CD8-positive, alpha-beta memory T cell (primary cell): ENCODE measurements around the gene ANKS4B. TPM values are rescaled to one million over a fixed set of nuclear protein-coding genes. Genes with fewer than 3 reads are reported as not detected.
"Not testable (repeated sequence)": the region's sequence is repeated elsewhere in the genome, so short reads cannot be mapped to it uniquely, and the experiment has no call there.

Experiments used
- CTCF ChIA-PET: fragments of 350-600 bp; sonication (Branson Sonifier 250); formaldehyde crosslinking; loops from one replicate; lab custom pipeline; 2021; ENCODE audit warnings: antibody characterized with exemption; lab: Charles Lee
- POLR2A ChIA-PET: fragments of 350-600 bp; sonication (Branson Sonifier 250); formaldehyde crosslinking; loops from one replicate; lab custom pipeline; 2021; ENCODE audit warnings: antibody characterized with exemption; lab: Charles Lee
- DNase-seq, 5 donors: peaks; one replicate each; pipeline versions ENCODE4 v3.0.0 to v3.0.0-alpha.2; 2020 to 2022; ENCODE audit warnings: mixed read lengths in 1 of 5
- H3K27ac ChIP-seq: one replicate; pipeline ENCODE4 v1.7.0; 2013; ENCODE audit warnings: low read depth, mild to moderate bottlenecking, low read length, moderate library complexity
- H3K27me3 ChIP-seq: 2 replicates; pipeline ENCODE4 v1.7.0; 2013; ENCODE audit warnings: low read length, mild to moderate bottlenecking; ENCODE audit not compliant: insufficient read depth, poor library complexity, severe bottlenecking
- H3K36me3 ChIP-seq: 2 replicates; pipeline ENCODE4 v1.7.0; 2013; ENCODE audit warnings: mild to moderate bottlenecking, low read length, moderate library complexity; ENCODE audit not compliant: insufficient read depth
- H3K4me1 ChIP-seq: 2 replicates; pipeline ENCODE4 v1.7.0; 2013; ENCODE audit warnings: mild to moderate bottlenecking, low read length, moderate library complexity; ENCODE audit not compliant: insufficient read depth
- H3K4me3 ChIP-seq: 2 replicates; pipeline ENCODE4 v1.7.0; 2013; ENCODE audit warnings: mild to moderate bottlenecking, low read length
- H3K9me3 ChIP-seq: 2 replicates; pipeline ENCODE4 v1.7.0; 2013; ENCODE audit warnings: mild to moderate bottlenecking, low read length
- H3K27ac Mint-ChIP-seq, 8 donors: one replicate each; pipeline ENCODE4 v1.8.0; 2020 to 2021; ENCODE audit warnings: mixed read lengths in 8 of 8, mild to moderate bottlenecking in 6 of 8, inconsistent platforms in 3 of 8, moderate library complexity in 3 of 8
- H3K27me3 Mint-ChIP-seq, 2 donors: one replicate each; pipeline ENCODE4 v1.8.0; 2020 to 2021; ENCODE audit warnings: mixed read lengths in 2 of 2, mild to moderate bottlenecking in 1 of 2, moderate library complexity in 1 of 2
- H3K36me3 Mint-ChIP-seq, 3 donors: one replicate each; pipeline ENCODE4 v1.8.0; 2020 to 2021; ENCODE audit warnings: mixed read lengths in 3 of 3, inconsistent platforms in 1 of 3, mild to moderate bottlenecking in 1 of 3
- H3K4me1 Mint-ChIP-seq, 3 donors: one replicate each; pipeline ENCODE4 v1.8.0; 2020 to 2021; ENCODE audit warnings: mixed read lengths in 3 of 3, inconsistent platforms in 1 of 3, mild to moderate bottlenecking in 1 of 3
- H3K4me3 Mint-ChIP-seq, 7 donors: one replicate each; pipeline ENCODE4 v1.8.0; 2020 to 2021; ENCODE audit warnings: mixed read lengths in 7 of 7, mild to moderate bottlenecking in 6 of 7, moderate library complexity in 4 of 7, inconsistent platforms in 2 of 7
- H3K9me3 Mint-ChIP-seq, 5 donors: one replicate each; pipeline ENCODE4 v1.8.0; 2020 to 2022; ENCODE audit warnings: mixed read lengths in 5 of 5, mild to moderate bottlenecking in 3 of 5, moderate library complexity in 2 of 5, inconsistent platforms in 1 of 5
- polyA plus RNA-seq: library from polyadenylated mRNA; unstranded; fragments of 300-500 nt; fragmentation: Illumina TruSeq; gene quantifications from one replicate; pipeline ENCODE4 v1.2.3, GENCODE V29; 2021
- total RNA-seq, 2 experiments: library from RNA; stranded (reverse); gene quantifications; one replicate each; pipeline ENCODE4 v1.2.3, GENCODE V29; 2021

ANKS4B gene
- total and polyA plus RNA-seq, 3 experiments from 2014 or later: not detected

- H3K9me3 Mint-ChIP-seq: peaks cover 0 to 4% (median 3%) of the 10 kb centered on the region in 5 donors
- ChIA-PET POLR2A (no interaction called here), CTCF (interaction anchor here (1.0 kb wide), 1 partner anchor 374 kb away, joined by 3 read pairs; no protein-coding TSS in a partner anchor)
- H3K27ac Mint-ChIP-seq: no peak overlapping the region
- no peaks in the 10 kb centered on the region for H3K36me3 ChIP-seq
- H3K4me1 Mint-ChIP-seq: peaks cover 3 to 6% (median 5%) of the 10 kb centered on the region in 3 donors
- H3K27ac ChIP-seq: no peak overlapping the region
- H3K9me3 ChIP-seq: no peaks in the 10 kb centered on the region
- no peaks in the 10 kb centered on the region for H3K4me1 ChIP-seq
- H3K27me3 Mint-ChIP-seq: peaks cover 24 to 43% of the 10 kb centered on the region in 2 donors
- no peak overlapping the region for H3K4me3 ChIP-seq
- H3K27me3 ChIP-seq: no peaks in the 10 kb centered on the region
- H3K4me3 Mint-ChIP-seq: no peak overlapping the region
- no peaks in the 10 kb centered on the region for H3K36me3 Mint-ChIP-seq
- DNase-seq: no peak
Observed at GRCh38 chr16:21192991-21193390, 40.5 kb upstream of the ANKS4B start.

- H3K4me1 Mint-ChIP-seq: no peaks in the 10 kb centered on the region
- Histone ChIP-seq H3K27me3 (no peaks in the 10 kb centered on the region), H3K4me3 (no peak overlapping the region), H3K36me3 (no peaks in the 10 kb centered on the region), H3K9me3 (no peaks in the 10 kb centered on the region), H3K27ac (no peak overlapping the region), H3K4me1 (no peaks in the 10 kb centered on the region)
- ChIA-PET CTCF (no interaction called here), POLR2A (no interaction called here)
- H3K27ac Mint-ChIP-seq: no peak overlapping the region
- peaks cover 19 to 52% of the 10 kb centered on the region in 2 donors for H3K27me3 Mint-ChIP-seq
- H3K4me3 Mint-ChIP-seq: no peak overlapping the region
- no peak for DNase-seq
- peaks cover 0 to 4% (median 3%) of the 10 kb centered on the region in 5 donors for H3K9me3 Mint-ChIP-seq
- H3K36me3 Mint-ChIP-seq: no peaks in the 10 kb centered on the region
Observed at GRCh38 chr16:21194771-21195301, 38.7 kb upstream of the ANKS4B start.

GRCh38 chr16:21195330-21195729, 38.2 kb upstream of the ANKS4B start:
- H3K4me1 ChIP-seq, H3K4me3 Mint-ChIP-seq, CTCF ChIA-PET, H3K9me3 Mint-ChIP-seq, DNase-seq, H3K4me1 Mint-ChIP-seq, H3K27me3 ChIP-seq, H3K4me3 ChIP-seq, H3K9me3 ChIP-seq, H3K36me3 ChIP-seq, H3K27ac ChIP-seq, H3K36me3 Mint-ChIP-seq, H3K27ac Mint-ChIP-seq, POLR2A ChIA-PET: not testable (repeated sequence)
- peaks cover 19 to 48% of the 10 kb centered on the region in 2 donors for H3K27me3 Mint-ChIP-seq

GRCh38 chr16:21197112-21197511, 36.4 kb upstream of the ANKS4B start:
- H3K36me3 Mint-ChIP-seq: no peaks in the 10 kb centered on the region
- CTCF ChIA-PET: no interaction called here
- H3K4me1 Mint-ChIP-seq: no peaks in the 10 kb centered on the region
- Histone ChIP-seq H3K4me3 (no peak overlapping the region), H3K9me3 (no peaks in the 10 kb centered on the region), H3K27ac (no peak overlapping the region), H3K36me3 (no peaks in the 10 kb centered on the region), H3K27me3 (no peaks in the 10 kb centered on the region), H3K4me1 (no peaks in the 10 kb centered on the region)
- POLR2A ChIA-PET: no interaction called here
- H3K9me3 Mint-ChIP-seq: no peaks in the 10 kb centered on the region
- H3K27ac Mint-ChIP-seq: no peak overlapping the region
- H3K4me3 Mint-ChIP-seq: no peak overlapping the region
- peaks cover 19 to 48% of the 10 kb centered on the region in 2 donors for H3K27me3 Mint-ChIP-seq
- DNase-seq: no peak

- H3K4me1 ChIP-seq: no peaks in the 10 kb centered on the region
- no peak overlapping the region for H3K4me3 Mint-ChIP-seq
- no peaks in the 10 kb centered on the region for H3K4me1 Mint-ChIP-seq
- H3K9me3 Mint-ChIP-seq: no peaks in the 10 kb centered on the region
- H3K36me3 Mint-ChIP-seq: no peaks in the 10 kb centered on the region
- H3K36me3 ChIP-seq: no peaks in the 10 kb centered on the region
- no peaks in the 10 kb centered on the region for H3K9me3 ChIP-seq
- peaks cover 19 to 48% of the 10 kb centered on the region in 2 donors for H3K27me3 Mint-ChIP-seq
- H3K27me3 ChIP-seq: no peaks in the 10 kb centered on the region
- ChIA-PET CTCF (interaction anchor here (1.4 kb wide), 1 partner anchor 9 kb away, joined by 5 read pairs; no protein-coding TSS in a partner anchor), POLR2A (no interaction called here)
- H3K27ac ChIP-seq: no peak overlapping the region
- H3K27ac Mint-ChIP-seq: no peak overlapping the region
- no peak for DNase-seq
- H3K4me3 ChIP-seq: no peak overlapping the region
Observed at GRCh38 chr16:21197621-21198020, 35.9 kb upstream of the ANKS4B start.

GRCh38 chr16:21199607-21200218, 33.8 kb upstream of the ANKS4B start:
- Histone ChIP-seq H3K27ac (no peak overlapping the region), H3K9me3 (no peaks in the 10 kb centered on the region), H3K27me3 (no peaks in the 10 kb centered on the region), H3K36me3 (no peaks in the 10 kb centered on the region), H3K4me3 (no peak overlapping the region), H3K4me1 (no peaks in the 10 kb centered on the region)
- H3K4me1 Mint-ChIP-seq: no peaks in the 10 kb centered on the region
- ChIA-PET CTCF (no interaction called here), POLR2A (no interaction called here)
- H3K4me3 Mint-ChIP-seq: no peak overlapping the region
- no peaks in the 10 kb centered on the region for H3K36me3 Mint-ChIP-seq
- H3K9me3 Mint-ChIP-seq: no peaks in the 10 kb centered on the region
- no peak overlapping the region for H3K27ac Mint-ChIP-seq
- peaks cover 10 to 31% of the 10 kb centered on the region in 2 donors for H3K27me3 Mint-ChIP-seq
- DNase-seq: no peak

- Histone ChIP-seq H3K27me3 (no peaks in the 10 kb centered on the region), H3K27ac (no peak overlapping the region), H3K4me3 (no peak overlapping the region), H3K4me1 (no peaks in the 10 kb centered on the region), H3K9me3 (no peaks in the 10 kb centered on the region), H3K36me3 (no peaks in the 10 kb centered on the region)
- Mint-ChIP-seq H3K27me3 (peaks cover 0 to 23% of the 10 kb centered on the region in 2 donors), H3K4me1 (no peaks in the 10 kb centered on the region), H3K27ac (no peak overlapping the region), H3K9me3 (no peaks in the 10 kb centered on the region), H3K36me3 (no peaks in the 10 kb centered on the region), H3K4me3 (no peak overlapping the region)
- ChIA-PET POLR2A (no interaction called here), CTCF (no interaction called here)
- DNase-seq: no peak
Observed at GRCh38 chr16:21203155-21203797, 30.2 kb upstream of the ANKS4B start.

- H3K4me1 Mint-ChIP-seq: no peaks in the 10 kb centered on the region
- no peak for DNase-seq
- no peak overlapping the region for H3K4me3 Mint-ChIP-seq
- H3K9me3 Mint-ChIP-seq: no peaks in the 10 kb centered on the region
- Histone ChIP-seq H3K4me1 (no peaks in the 10 kb centered on the region), H3K4me3 (no peak overlapping the region), H3K27ac (no peak overlapping the region), H3K36me3 (no peaks in the 10 kb centered on the region), H3K27me3 (no peaks in the 10 kb centered on the region), H3K9me3 (no peaks in the 10 kb centered on the region)
- no peak overlapping the region for H3K27ac Mint-ChIP-seq
- ChIA-PET POLR2A (no interaction called here), CTCF (no interaction called here)
- no peaks in the 10 kb centered on the region for H3K36me3 Mint-ChIP-seq
- H3K27me3 Mint-ChIP-seq: peaks cover 7 to 16% of the 10 kb centered on the region in 2 donors
Observed at GRCh38 chr16:21205303-21205702, 28.2 kb upstream of the ANKS4B start.
